HG02852 (cell line): Measurements from ENCODE around the gene UGT1A5.

Source experiments
- ATAC-seq: cut with Tn5 transposase; IDR thresholded peaks from one replicate; pipeline ENCODE4 v1.9.1; 2021; ENCODE audit warnings: mild to moderate bottlenecking, moderate library complexity; ENCODE audit not compliant: unreplicated experiment

UGT1A5 gene

DNA sequence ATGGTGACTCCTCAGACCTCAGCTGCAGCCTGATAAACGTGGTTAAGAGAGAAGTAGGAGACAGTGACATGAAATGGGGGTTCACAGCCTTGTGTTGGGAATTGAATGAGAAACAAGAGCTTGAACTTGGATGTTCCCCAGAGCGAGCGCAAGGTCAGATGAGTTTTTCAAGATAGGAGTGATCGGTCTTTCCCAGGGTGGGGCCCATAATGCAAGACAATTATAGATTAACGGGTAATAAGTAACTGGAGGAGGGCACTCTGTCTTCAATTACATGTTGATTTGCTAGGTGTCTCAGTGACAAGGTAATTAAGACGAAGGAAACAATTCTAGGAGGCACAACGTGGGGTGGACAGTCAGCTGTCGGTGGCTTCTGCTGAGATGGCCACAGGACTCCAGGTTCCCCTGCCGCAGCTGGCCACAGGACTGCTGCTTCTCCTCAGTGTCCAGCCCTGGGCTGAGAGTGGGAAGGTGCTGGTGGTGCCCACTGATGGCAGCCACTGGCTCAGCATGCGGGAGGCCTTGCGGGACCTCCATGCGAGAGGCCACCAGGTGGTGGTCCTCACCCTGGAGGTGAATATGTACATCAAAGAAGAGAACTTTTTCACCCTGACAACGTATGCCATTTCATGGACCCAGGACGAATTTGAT lies at the start of gene UGT1A5:
Gene UGT1A5, plus strand, starts transcription at position 297 of the 651 bp plus-strand sequence. Its CDS starts 85 bp downstream, at position 382.
- ATAC-seq: no peak

DNA sequence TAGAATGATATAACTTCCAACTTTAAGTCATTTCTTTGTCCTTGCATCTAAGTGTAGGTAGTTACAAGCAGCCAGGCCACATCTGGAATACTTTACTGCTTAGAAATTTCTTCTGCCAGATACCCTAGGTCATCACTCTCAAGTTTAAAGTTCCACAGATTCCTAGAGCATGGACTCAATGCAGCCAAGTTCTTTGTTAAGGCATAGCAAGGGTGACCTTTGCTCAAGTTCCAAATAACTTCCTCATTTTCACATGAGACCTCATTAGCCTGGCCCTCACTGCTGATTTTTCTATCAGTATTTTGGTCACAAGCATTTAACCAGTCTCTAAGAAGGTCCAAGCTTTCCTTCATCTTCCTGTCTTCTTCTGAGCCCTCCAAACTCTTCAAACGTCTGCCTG lies 48.8 kb upstream of the UGT1A5 start:
- ATAC-seq: no peak

DNA sequence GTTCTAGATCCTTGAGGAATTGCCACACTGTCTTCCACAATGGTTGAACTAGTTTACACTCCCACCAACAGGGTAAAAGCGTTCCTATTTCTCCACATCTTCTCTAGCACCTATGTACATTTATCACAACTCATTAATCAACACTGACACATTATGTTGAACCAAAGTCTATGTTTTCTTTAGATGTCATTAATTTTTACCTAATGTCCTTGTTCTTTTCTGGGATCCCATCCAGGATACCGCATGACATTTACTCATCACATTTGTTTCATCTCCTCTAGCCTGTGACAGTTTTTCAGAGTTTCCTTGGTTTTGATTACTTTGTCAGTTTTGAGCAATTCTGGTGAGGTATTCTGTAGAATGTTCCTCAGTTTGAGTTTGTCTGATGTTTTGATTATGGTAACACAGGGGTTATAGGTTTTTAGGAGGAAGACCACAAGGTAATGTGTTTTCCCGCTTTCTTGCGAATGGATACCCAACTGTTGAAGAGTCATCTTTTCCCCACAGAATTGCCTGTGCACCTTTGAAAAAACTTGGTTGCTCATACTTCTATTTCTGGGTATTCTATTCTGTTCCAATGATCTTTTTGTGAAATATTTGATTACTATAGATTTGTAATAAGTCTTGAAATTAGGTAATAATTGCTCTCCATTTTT lies 44.0 kb upstream of the UGT1A5 start:
- ATAC-seq: no peak

- ATAC-seq: no peak
Observed at GRCh38 chr2:233671290-233672161, 41.2 kb upstream of the UGT1A5 start, which contains the start of gene UGT1A9. UGT1A9 (plus strand) TSS chr2:233671898; CDS start chr2:233671935, 37 bp downstream.

DNA sequence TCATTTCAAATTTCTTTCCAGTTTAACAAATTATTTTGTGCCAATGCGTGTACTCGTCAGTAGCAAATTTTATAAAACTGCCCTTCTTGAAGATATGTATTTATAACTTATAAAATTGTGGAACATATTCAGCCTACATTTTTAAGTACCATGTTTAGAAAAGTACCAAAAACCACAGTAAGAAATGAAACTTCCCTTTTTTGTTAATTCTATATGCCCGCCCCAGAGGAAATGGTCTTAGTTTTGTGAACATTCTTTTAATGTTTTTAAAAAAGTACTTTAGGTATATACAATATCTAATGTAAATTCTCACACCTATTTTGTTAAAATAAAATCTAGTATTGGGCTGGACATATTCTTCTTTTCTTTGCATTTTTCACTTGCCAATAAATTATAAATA lies 39.8 kb upstream of the UGT1A5 start:
- ATAC-seq: no peak

DNA sequence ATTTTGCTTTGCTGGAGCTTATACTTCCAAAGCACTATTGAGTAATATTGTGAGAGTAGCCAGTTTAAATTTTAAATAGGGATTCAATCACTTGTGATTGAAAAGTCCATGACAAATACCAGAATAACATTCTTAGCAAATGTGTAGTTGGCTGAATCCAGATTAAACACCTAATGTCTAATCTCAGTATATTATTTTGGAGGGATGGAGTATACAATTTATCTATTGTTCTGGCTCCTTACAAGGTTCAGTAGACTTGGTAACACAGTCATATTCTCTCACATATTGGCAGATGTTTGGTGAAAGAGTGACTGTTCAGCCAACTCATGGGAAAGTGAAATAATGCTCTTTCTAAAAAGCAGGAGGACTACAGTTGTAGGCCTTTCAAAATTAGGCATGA lies 38.8 kb upstream of the UGT1A5 start:
- no peak for ATAC-seq

- no peak for ATAC-seq
Observed at GRCh38 chr2:233674314-233674713, 38.4 kb upstream of the UGT1A5 start.

DNA sequence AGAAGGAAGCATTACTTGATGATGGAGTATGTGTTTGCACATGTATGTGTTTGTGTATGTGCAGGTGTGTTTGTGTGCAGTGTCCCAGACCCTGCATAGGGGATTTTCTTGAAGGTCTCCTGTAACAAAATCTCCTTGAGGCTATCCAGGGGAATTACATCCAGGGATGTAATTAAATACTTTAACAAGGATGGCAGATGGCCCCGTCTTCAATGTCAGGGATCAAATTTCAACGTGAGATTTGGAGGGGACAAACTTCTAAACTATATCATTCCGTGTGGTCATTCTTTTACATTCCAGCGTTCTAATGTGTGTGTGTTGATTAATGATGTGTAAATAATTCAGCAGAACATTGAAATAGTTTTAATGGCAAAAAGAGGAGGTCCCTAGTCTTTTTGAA lies 37.7 kb upstream of the UGT1A5 start:
- no peak for ATAC-seq

GRCh38 chr2:233676046-233676445 lies 36.7 kb upstream of the UGT1A5 start:
- no peak for ATAC-seq

DNA sequence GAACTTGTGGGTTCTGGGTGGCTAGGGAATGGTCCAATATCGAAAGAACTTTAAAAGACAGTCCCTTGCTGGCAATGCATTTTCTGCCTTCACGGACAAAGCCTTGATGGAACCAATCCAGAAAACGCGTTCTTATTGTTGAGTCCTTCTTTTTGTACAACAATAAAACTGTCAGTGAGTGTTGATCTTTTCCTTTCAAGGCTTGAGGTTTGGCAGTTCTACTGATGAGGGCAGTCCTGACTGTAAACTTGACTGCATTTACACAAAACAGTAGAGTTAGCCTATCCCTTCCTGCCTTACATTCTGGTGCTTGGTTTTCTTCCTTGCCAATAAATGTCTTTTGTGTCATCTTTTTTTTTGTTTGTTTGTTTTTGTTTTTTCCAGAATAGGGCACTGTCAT lies 33.5 kb upstream of the UGT1A5 start:
- no peak for ATAC-seq

GRCh38 chr2:233680361-233681045 lies 32.2 kb upstream of the UGT1A5 start:
- ATAC-seq: no peak

DNA sequence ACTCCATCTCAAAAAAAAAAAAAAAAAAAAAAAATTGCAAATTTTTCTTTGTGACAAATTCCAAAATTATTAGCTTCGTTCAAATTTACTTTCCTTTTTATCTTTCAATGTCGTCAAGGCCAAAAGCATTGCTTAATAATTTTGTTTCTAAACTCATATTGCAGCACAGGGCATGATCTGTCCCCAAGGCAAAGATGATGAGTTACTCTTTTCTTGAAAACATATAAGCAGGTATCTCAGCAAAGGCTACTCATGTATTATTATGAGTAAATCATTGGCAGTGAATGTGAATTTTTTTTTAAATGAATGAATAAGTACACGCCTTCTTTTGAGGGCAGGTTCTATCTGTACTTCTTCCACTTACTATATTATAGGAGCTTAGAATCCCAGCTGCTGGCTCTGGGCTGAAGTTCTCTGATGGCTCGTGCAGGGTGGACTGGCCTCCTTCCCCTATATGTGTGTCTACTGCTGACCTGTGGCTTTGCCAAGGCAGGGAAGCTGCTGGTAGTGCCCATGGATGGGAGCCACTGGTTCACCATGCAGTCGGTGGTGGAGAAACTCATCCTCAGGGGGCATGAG lies 31.1 kb upstream of the UGT1A5 start, which contains the start of gene UGT1A7:
Gene UGT1A7, plus strand, starts transcription at position 381 of the 579 bp plus-strand sequence. Its CDS starts 37 bp downstream, at position 418.
- no peak for ATAC-seq

GRCh38 chr2:233684640-233685039 lies 28.1 kb upstream of the UGT1A5 start:
- no peak for ATAC-seq

DNA sequence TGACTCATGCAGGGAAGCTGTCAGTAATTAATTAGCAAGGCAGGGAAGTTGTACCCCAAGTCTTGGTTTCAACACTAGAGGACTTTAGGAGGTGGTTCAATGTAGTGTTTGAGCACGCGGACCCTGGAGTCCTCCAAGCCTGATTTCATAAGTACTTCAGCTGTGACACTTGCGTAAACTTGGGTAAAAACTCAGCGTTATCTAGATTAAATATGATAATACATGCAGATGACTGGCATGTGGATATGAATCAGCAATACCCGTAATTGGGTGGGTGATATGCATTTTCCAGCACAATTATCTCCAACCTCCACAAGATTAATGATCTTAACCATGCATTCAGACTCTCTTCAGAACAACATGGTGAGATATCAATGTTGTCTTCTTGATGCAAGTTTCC lies 25.8 kb upstream of the UGT1A5 start:
- ATAC-seq: no peak

GRCh38 chr2:233688341-233688740 lies 24.4 kb upstream of the UGT1A5 start:
- ATAC-seq: no peak

DNA sequence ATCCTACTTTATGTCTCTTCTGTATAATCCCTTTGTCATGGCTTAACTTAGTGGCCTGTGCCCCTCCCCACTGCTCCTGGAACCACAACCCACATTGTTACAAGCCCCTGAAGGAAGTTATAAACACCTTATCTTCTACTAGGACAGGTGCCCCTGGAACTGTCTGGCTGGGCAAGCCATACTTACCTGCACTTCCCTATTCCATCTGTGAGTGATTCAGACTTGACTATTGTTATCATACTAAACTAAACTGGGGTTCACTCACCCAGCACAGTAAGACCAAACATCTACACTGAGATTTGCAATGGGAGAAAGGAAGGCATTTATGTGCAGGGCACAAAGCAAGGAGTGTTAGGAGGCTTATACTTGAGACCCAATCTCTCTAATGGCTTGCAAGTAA lies 23.7 kb upstream of the UGT1A5 start:
- ATAC-seq: no peak

- no peak for ATAC-seq
Observed at GRCh38 chr2:233689501-233689900, 23.2 kb upstream of the UGT1A5 start.

DNA sequence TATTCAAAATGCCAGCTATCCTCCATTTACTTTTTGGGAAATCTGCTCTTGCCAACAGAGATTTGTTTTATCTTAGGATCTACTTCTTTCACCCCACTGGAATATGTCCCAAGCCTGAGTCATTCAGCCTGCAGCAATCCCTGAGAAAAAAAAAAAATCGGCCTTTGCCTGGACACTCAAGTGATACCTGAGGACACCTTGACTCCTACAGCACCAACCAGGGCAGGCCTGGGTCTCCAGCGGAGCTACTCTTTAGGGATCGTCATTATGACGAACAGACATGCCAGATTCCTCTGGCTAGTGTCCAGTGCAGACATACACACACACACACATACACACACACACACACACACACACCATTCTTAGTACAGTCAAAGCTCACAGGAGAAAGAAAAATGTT lies 22.3 kb upstream of the UGT1A5 start:
- no peak for ATAC-seq

- ATAC-seq: no peak
Observed at GRCh38 chr2:233691443-233692433, 21.0 kb upstream of the UGT1A5 start.
